IPS-20b (cell line): ENCODE data around the gene ACP3.
A peak's percentile ranks its signal among the peaks of the same experiment; 100 is the strongest.
"Not testable (repeated sequence)": the region's sequence is repeated elsewhere in the genome, so short reads cannot be mapped to it uniquely, and the experiment has no call there.

Experiments used
- H3K27ac ChIP-seq: one replicate; pipeline ENCODE4 v1.5.1; 2013; ENCODE audit warnings: low read length
- H3K27me3 ChIP-seq: 2 replicates; pipeline ENCODE4 v1.6.1; 2013; ENCODE audit warnings: mild to moderate bottlenecking, low read length, inconsistent platforms; ENCODE audit not compliant: insufficient read depth
- H3K36me3 ChIP-seq: 2 replicates; pipeline ENCODE4 v1.6.1; 2013; ENCODE audit warnings: low read depth, mild to moderate bottlenecking, inconsistent platforms, low read length, moderate library complexity; ENCODE audit not compliant: insufficient read depth
- H3K4me1 ChIP-seq: 2 replicates; pipeline ENCODE4 v1.6.1; 2013; ENCODE audit warnings: mild to moderate bottlenecking, control low read depth, inconsistent platforms, low read length, moderate library complexity; ENCODE audit not compliant: insufficient read depth
- H3K4me3 ChIP-seq: 2 replicates; pipeline ENCODE4 v1.5.1; 2013; ENCODE audit warnings: mild to moderate bottlenecking, low read length, inconsistent platforms
- H3K9ac ChIP-seq: 2 replicates; pipeline ENCODE4 v1.6.1; 2013; ENCODE audit warnings: low read depth, mild to moderate bottlenecking, inconsistent platforms, low read length, moderate library complexity
- H3K9me3 ChIP-seq: 2 replicates; pipeline ENCODE4 v1.6.1; 2013; ENCODE audit warnings: mild to moderate bottlenecking, low read depth, low read length, inconsistent platforms; ENCODE audit not compliant: insufficient read depth

ACP3 gene

GRCh38 chr3:132368962-132369361 is 51.8 kb downstream of the ACP3 start:
- no peak overlapping the region for H3K4me3 ChIP-seq
- H3K27me3 ChIP-seq: no peaks in the 10 kb centered on the region
- no peak overlapping the region for H3K9ac ChIP-seq
- no peaks in the 10 kb centered on the region for H3K36me3 ChIP-seq
- no peak overlapping the region for H3K27ac ChIP-seq
- no peaks in the 10 kb centered on the region for H3K4me1 ChIP-seq
- H3K9me3 ChIP-seq: no peaks in the 10 kb centered on the region

- H3K9me3 ChIP-seq, H3K27me3 ChIP-seq, H3K36me3 ChIP-seq, H3K27ac ChIP-seq: not testable (repeated sequence)
- Histone ChIP-seq H3K4me3 (peak overlapping the region; percentile 31), H3K4me1 (peaks cover 35% of the 10 kb centered on the region; the same call in 1 of the 2 replicates), H3K9ac (peak overlapping the region; percentile 37; the same call in 1 of the 2 replicates)
Measured at GRCh38 chr3:132376945-132377354, 59.7 kb downstream of the ACP3 start.

GRCh38 chr3:132378048-132378762 is 61.0 kb downstream of the ACP3 start:
- 0 out of 2 replicates have a peak, but pooled peaks cover 2% of the 10 kb centered on the region for H3K9me3 ChIP-seq
- H3K27me3 ChIP-seq: no peaks in the 10 kb centered on the region
- no peak overlapping the region for H3K9ac ChIP-seq
- H3K4me1 ChIP-seq: peaks cover 45% of the 10 kb centered on the region; the same call in 1 of the 2 replicates
- H3K4me3 ChIP-seq: no peak overlapping the region
- H3K36me3 ChIP-seq: no peaks in the 10 kb centered on the region
- no peak overlapping the region for H3K27ac ChIP-seq

GRCh38 chr3:132378846-132379245 is 61.6 kb downstream of the ACP3 start:
- Histone ChIP-seq H3K4me3 (no peak overlapping the region), H3K9ac (no peak overlapping the region), H3K9me3 (0 out of 2 replicates have a peak, but pooled peaks cover 2% of the 10 kb centered on the region), H3K27me3 (no peaks in the 10 kb centered on the region), H3K27ac (no peak overlapping the region), H3K4me1 (peaks cover 46% of the 10 kb centered on the region; the same call in 1 of the 2 replicates), H3K36me3 (no peaks in the 10 kb centered on the region)

- Histone ChIP-seq H3K4me1 (peaks cover 46% of the 10 kb centered on the region; the same call in 1 of the 2 replicates), H3K9ac (peak overlapping the region; percentile 69; the same call in 1 of the 2 replicates), H3K27me3 (no peaks in the 10 kb centered on the region), H3K4me3 (no peak overlapping the region), H3K27ac (peak overlapping the region; percentile 73), H3K9me3 (0 out of 2 replicates have a peak, but pooled peaks cover 2% of the 10 kb centered on the region), H3K36me3 (no peaks in the 10 kb centered on the region)
Measured at GRCh38 chr3:132380920-132381319, 63.7 kb downstream of the ACP3 start.

- peaks cover 46% of the 10 kb centered on the region; the same call in 1 of the 2 replicates for H3K4me1 ChIP-seq
- peak overlapping the region; percentile 69; the same call in 1 of the 2 replicates for H3K9ac ChIP-seq
- 0 out of 2 replicates have a peak, but pooled peaks cover 2% of the 10 kb centered on the region for H3K9me3 ChIP-seq
- no peaks in the 10 kb centered on the region for H3K27me3 ChIP-seq
- H3K36me3 ChIP-seq: no peaks in the 10 kb centered on the region
- H3K4me3 ChIP-seq: peak overlapping the region; percentile 26; the same call in 1 of the 2 replicates
- peak overlapping the region; percentile 73 for H3K27ac ChIP-seq
Measured at GRCh38 chr3:132381348-132381944, 64.2 kb downstream of the ACP3 start.

GRCh38 chr3:132382267-132382666 is 65.1 kb downstream of the ACP3 start:
- H3K27ac ChIP-seq: peak overlapping the region; percentile 73
- H3K4me3 ChIP-seq: peak overlapping the region; percentile 58
- H3K9me3 ChIP-seq: 0 out of 2 replicates have a peak, but pooled peaks cover 2% of the 10 kb centered on the region
- no peaks in the 10 kb centered on the region for H3K36me3 ChIP-seq
- H3K27me3 ChIP-seq: no peaks in the 10 kb centered on the region
- H3K4me1 ChIP-seq: peaks cover 44% of the 10 kb centered on the region; the same call in 1 of the 2 replicates
- peak overlapping the region; percentile 72; the same call in 1 of the 2 replicates for H3K9ac ChIP-seq

GRCh38 chr3:132382688-132383194 is 65.5 kb downstream of the ACP3 start:
- H3K27ac ChIP-seq: peak overlapping the region; percentile 57
- no peaks in the 10 kb centered on the region for H3K9me3 ChIP-seq
- H3K4me1 ChIP-seq: peaks cover 43% of the 10 kb centered on the region; the same call in 1 of the 2 replicates
- H3K9ac ChIP-seq: peak overlapping the region; percentile 72; the same call in 1 of the 2 replicates
- peak overlapping the region; percentile 58 for H3K4me3 ChIP-seq
- no peaks in the 10 kb centered on the region for H3K27me3 ChIP-seq
- H3K36me3 ChIP-seq: no peaks in the 10 kb centered on the region

GRCh38 chr3:132386259-132386658 is 69.1 kb downstream of the ACP3 start:
- Histone ChIP-seq H3K4me3 (no peak overlapping the region), H3K36me3 (no peaks in the 10 kb centered on the region), H3K27me3 (no peaks in the 10 kb centered on the region), H3K4me1 (peaks cover 19% of the 10 kb centered on the region; the same call in 1 of the 2 replicates), H3K9me3 (no peaks in the 10 kb centered on the region), H3K9ac (no peak overlapping the region), H3K27ac (no peak overlapping the region)

- not testable (repeated sequence) for H3K4me3 ChIP-seq, H3K27me3 ChIP-seq, H3K4me1 ChIP-seq, H3K36me3 ChIP-seq, H3K27ac ChIP-seq, H3K9ac ChIP-seq, H3K9me3 ChIP-seq
Measured at GRCh38 chr3:132392675-132393074, 75.5 kb downstream of the ACP3 start.

- Histone ChIP-seq H3K4me3 (no peak overlapping the region), H3K4me1 (peaks cover 6% of the 10 kb centered on the region), H3K27me3 (no peaks in the 10 kb centered on the region), H3K9ac (no peak overlapping the region), H3K27ac (no peak overlapping the region), H3K36me3 (no peaks in the 10 kb centered on the region), H3K9me3 (no peaks in the 10 kb centered on the region)
Measured at GRCh38 chr3:132394320-132394719, 77.1 kb downstream of the ACP3 start.
